BE2C (cell line): ENCODE results near the gene HSF5.
"Not testable (repeated sequence)": the region's sequence is repeated elsewhere in the genome, so short reads cannot be mapped to it uniquely, and the experiment has no call there.

Experiments used
- DNase-seq: peaks from one replicate; pipeline ENCODE4 v3.0.0-alpha.2; 2020
- H3K27me3 ChIP-seq: fragments of 250-450 bp; sonication (Bioruptor Pico); 2 replicates; pipeline ENCODE4 v1.5.1; 2020; ENCODE audit warnings: mild to moderate bottlenecking
- H3K36me3 ChIP-seq: fragments of 250-450 bp; sonication (Bioruptor Pico); 2 replicates; pipeline ENCODE4 v1.5.1; 2020; ENCODE audit warnings: mild to moderate bottlenecking
- H3K4me1 ChIP-seq: fragments of 250-450 bp; sonication (Bioruptor Pico); 2 replicates; pipeline ENCODE4 v1.5.1; 2020
- H3K4me3 ChIP-seq: 2 replicates; pipeline ENCODE4 v1.5.1; 2011; ENCODE audit warnings: low read depth, low read length
- H3K9me3 ChIP-seq: fragments of 250-450 bp; sonication (Bioruptor Pico); 2 replicates; pipeline ENCODE4 v1.5.1; 2020
- CTCF ChIP-seq: IDR thresholded peaks from 2 replicates; pipeline ENCODE4 v1.5.1; 2012; ENCODE audit warnings: mild to moderate bottlenecking, low read depth, low read length

HSF5 gene

GRCh38 chr17:58506354-58507080, 18.3 kb upstream of the HSF5 start:
- TF ChIP-seq CTCF: no peak
- Histone ChIP-seq H3K4me3 (no peak overlapping the region), H3K9me3 (no peaks in the 10 kb centered on the region), H3K4me1 (no peaks in the 10 kb centered on the region), H3K27me3 (no peaks in the 10 kb centered on the region), H3K36me3 (peaks cover 58% of the 10 kb centered on the region)
- no peak for DNase-seq

GRCh38 chr17:58504826-58505351, 16.7 kb upstream of the HSF5 start:
- no peaks in the 10 kb centered on the region for H3K27me3 ChIP-seq
- no peak for DNase-seq
- no peak overlapping the region for H3K4me3 ChIP-seq
- H3K36me3 ChIP-seq: peaks cover 47% of the 10 kb centered on the region
- H3K4me1 ChIP-seq: no peaks in the 10 kb centered on the region
- no peak for TF ChIP-seq CTCF
- H3K9me3 ChIP-seq: no peaks in the 10 kb centered on the region

GRCh38 chr17:58503866-58504265, 15.7 kb upstream of the HSF5 start:
- Histone ChIP-seq H3K4me1 (no peaks in the 10 kb centered on the region), H3K27me3 (no peaks in the 10 kb centered on the region), H3K4me3 (no peak overlapping the region), H3K9me3 (no peaks in the 10 kb centered on the region), H3K36me3 (peaks cover 49% of the 10 kb centered on the region)
- DNase-seq: no peak
- TF ChIP-seq CTCF: no peak

- not testable (repeated sequence) for H3K4me3 ChIP-seq, DNase-seq, H3K9me3 ChIP-seq, H3K27me3 ChIP-seq, H3K4me1 ChIP-seq
- H3K36me3 ChIP-seq: peaks cover 45% of the 10 kb centered on the region
Observed at GRCh38 chr17:58503134-58503533, 14.9 kb upstream of the HSF5 start.

- peaks cover 44% of the 10 kb centered on the region for H3K36me3 ChIP-seq
- H3K27me3 ChIP-seq: no peaks in the 10 kb centered on the region
- TF ChIP-seq CTCF: no peak
- H3K4me1 ChIP-seq: no peaks in the 10 kb centered on the region
- no peak for DNase-seq
- no peaks in the 10 kb centered on the region for H3K9me3 ChIP-seq
- H3K4me3 ChIP-seq: no peak overlapping the region
Observed at GRCh38 chr17:58501451-58501850, 13.2 kb upstream of the HSF5 start.

- no peak for TF ChIP-seq CTCF
- Histone ChIP-seq H3K36me3 (peaks cover 47% of the 10 kb centered on the region), H3K27me3 (no peaks in the 10 kb centered on the region), H3K4me1 (no peaks in the 10 kb centered on the region), H3K4me3 (no peak overlapping the region), H3K9me3 (no peaks in the 10 kb centered on the region)
- no peak for DNase-seq
Observed at GRCh38 chr17:58498177-58498828, 10.1 kb upstream of the HSF5 start.
